Fibroblast of lung (primary cell): ENCODE measurements around the gene NHSL2. TPM values are rescaled to one million over a fixed set of nuclear protein-coding genes. Genes with fewer than 3 reads are reported as not detected.

ENCODE experiments used
- DNase-seq, 2 donors: peaks; one replicate each; pipeline versions ENCODE4 v3.0.0 to v3.0.0-alpha.2; 2010; ENCODE audit warnings: low read depth in 2 of 2
- H2AFZ ChIP-seq: 2 replicates; pipeline ENCODE4 v1.5.1; 2012; ENCODE audit warnings: low read length, control low read depth, inconsistent platforms
- H3K27ac ChIP-seq: 2 replicates; pipeline ENCODE4 v1.5.1; 2011; ENCODE audit warnings: low read length, control low read depth; ENCODE audit not compliant: insufficient read depth
- H3K27me3 ChIP-seq: 2 replicates; pipeline ENCODE4 v1.5.1; 2011; ENCODE audit warnings: mild to moderate bottlenecking, low read length; ENCODE audit not compliant: control insufficient read depth, insufficient read depth
- H3K36me3 ChIP-seq: 2 replicates; pipeline ENCODE4 v1.5.1; 2011; ENCODE audit warnings: low read length; ENCODE audit not compliant: control insufficient read depth, insufficient read depth
- H3K4me1 ChIP-seq: 2 replicates; pipeline ENCODE4 v1.5.1; 2011; ENCODE audit warnings: low read length; ENCODE audit not compliant: control insufficient read depth, insufficient read depth; ENCODE audit errors: extremely low read depth
- H3K4me2 ChIP-seq: 2 replicates; pipeline ENCODE4 v1.5.1; 2011; ENCODE audit warnings: low read length, control low read depth; ENCODE audit not compliant: insufficient read depth; ENCODE audit errors: extremely low read depth
- H3K4me3 ChIP-seq, 4 experiments: fragments of 200-600 bp in 1 of 4; sonication (generic) in 1 of 4; replicated peaks in 1 of 4; 2 replicates each; pipeline ENCODE4 v1.5.1; 2011 to 2016; ENCODE audit warnings: low read length in 4 of 4, low read depth in 3 of 4, mild to moderate bottlenecking in 3 of 4, control low read depth in 2 of 4, inconsistent platforms in 1 of 4, mixed read lengths in 1 of 4; ENCODE audit not compliant: insufficient read depth in 1 of 4; ENCODE audit errors: control extremely low read depth in 1 of 4
- H3K79me2 ChIP-seq: 2 replicates; pipeline ENCODE4 v1.5.1; 2012; ENCODE audit warnings: mild to moderate bottlenecking, low read length, inconsistent platforms; ENCODE audit not compliant: control insufficient read depth, insufficient read depth
- H3K9ac ChIP-seq: 2 replicates; pipeline ENCODE4 v1.5.1; 2011; ENCODE audit warnings: mild to moderate bottlenecking, low read length, control low read depth; ENCODE audit not compliant: insufficient read depth
- H3K9me3 ChIP-seq: 2 replicates; pipeline ENCODE4 v1.5.1; 2012; ENCODE audit warnings: low read depth, low read length; ENCODE audit not compliant: control insufficient read depth, insufficient read depth
- H4K20me1 ChIP-seq: 2 replicates; pipeline ENCODE4 v1.5.1; 2011; ENCODE audit warnings: low read length; ENCODE audit not compliant: control insufficient read depth, insufficient read depth; ENCODE audit errors: extremely low read depth
- CTCF ChIP-seq, 2 donors: IDR thresholded peaks in 1 of 2; conservative IDR thresholded peaks in 1 of 2; 1 replicate in 1 of 2; 2 replicates in 1 of 2; pipeline ENCODE4 v1.5.1; 2011 to 2012; ENCODE audit warnings: low read length in 2 of 2, control low read depth in 1 of 2, inconsistent platforms in 1 of 2, low read depth in 1 of 2, mild to moderate bottlenecking in 1 of 2
- EZH2 ChIP-seq: IDR thresholded peaks from 2 replicates; pipeline ENCODE4 v1.5.1; 2012; ENCODE audit warnings: low read length, control low read depth, mild to moderate bottlenecking; ENCODE audit errors: missing control alignments
- polyA plus RNA-seq, 2 donors: library from polyadenylated mRNA; depleted of rRNA in 1 of 2; stranded (reverse) in 1 of 2; unstranded in 1 of 2; fragments of >200 nt; gene quantifications; 2 replicates each; pipeline ENCODE4 v1.2.1, GENCODE V29; 2011 to 2012; ENCODE audit warnings: missing spikeins in 1 of 2
- total RNA-seq: library from RNA; depleted of rRNA; stranded (reverse); fragments of >200 nt; gene quantifications from 2 replicates; pipeline ENCODE4 v1.2.1, GENCODE V29; 2014

The NHSL2 gene
- total and polyA plus RNA-seq, 2 donors (not counting 1 experiment from before 2014, with no cell fraction given): 4.3 to 9.7 TPM

GRCh38 chrX:71995122-71995521 is 84.5 kb downstream of the NHSL2 start:
- Histone ChIP-seq H3K27me3 (peaks cover 4% of the 10 kb centered on the region), H3K79me2 (no peaks in the 10 kb centered on the region), H3K9me3 (no peaks in the 10 kb centered on the region), H3K27ac (no peak overlapping the region), H3K9ac (no peak overlapping the region), H3K4me3 (no peak overlapping the region), H3K36me3 (no peaks in the 10 kb centered on the region), H4K20me1 (peaks cover 2% of the 10 kb centered on the region), H3K4me2 (no peak overlapping the region), H2AFZ (no peak overlapping the region), H3K4me1 (no peaks in the 10 kb centered on the region)
- TF ChIP-seq EZH2: no peak
- no peak for TF ChIP-seq CTCF (conservative IDR thresholded peaks at IDR 0.05 in 1 of 2, IDR thresholded peaks at IDR 0.05 in 1 of 2; ENCODE audit: low read depth in 1 of 2, low read length in 2 of 2)
- no peak for DNase-seq

GRCh38 chrX:71996136-71996535 is 85.5 kb downstream of the NHSL2 start:
- Histone ChIP-seq H4K20me1 (peaks cover 2% of the 10 kb centered on the region), H2AFZ (no peak overlapping the region), H3K36me3 (no peaks in the 10 kb centered on the region), H3K9ac (no peak overlapping the region), H3K9me3 (no peaks in the 10 kb centered on the region), H3K4me3 (no peak overlapping the region), H3K4me1 (no peaks in the 10 kb centered on the region), H3K27ac (no peak overlapping the region), H3K27me3 (peaks cover 4% of the 10 kb centered on the region), H3K79me2 (no peaks in the 10 kb centered on the region), H3K4me2 (no peak overlapping the region)
- no peak for TF ChIP-seq EZH2
- no peak for TF ChIP-seq CTCF (conservative IDR thresholded peaks at IDR 0.05 in 1 of 2, IDR thresholded peaks at IDR 0.05 in 1 of 2; ENCODE audit: low read depth in 1 of 2, low read length in 2 of 2)
- DNase-seq: no peak

- Histone ChIP-seq H3K27ac (no peak overlapping the region), H4K20me1 (peaks cover 2% of the 10 kb centered on the region), H3K9ac (no peak overlapping the region), H3K4me3 (no peak overlapping the region), H3K27me3 (peaks cover 1% of the 10 kb centered on the region), H3K79me2 (no peaks in the 10 kb centered on the region), H3K4me1 (no peaks in the 10 kb centered on the region), H2AFZ (no peak overlapping the region), H3K9me3 (no peaks in the 10 kb centered on the region), H3K4me2 (no peak overlapping the region), H3K36me3 (no peaks in the 10 kb centered on the region)
- peak in 1 of 2 donors; percentile 39 for DNase-seq
- no peak for TF ChIP-seq CTCF (conservative IDR thresholded peaks at IDR 0.05 in 1 of 2, IDR thresholded peaks at IDR 0.05 in 1 of 2; ENCODE audit: low read depth in 1 of 2, low read length in 2 of 2)
- TF ChIP-seq EZH2: no peak
Measured at GRCh38 chrX:71996826-71997225, 86.2 kb downstream of the NHSL2 start.
